Caco-2 (cell line): Measurements from ENCODE around the gene PTPRB. TPM values are rescaled to one million over a fixed set of nuclear protein-coding genes. Genes with fewer than 3 reads are reported as not detected.

Experiments
- BruUV-seq: library from RNA; stranded (reverse); fragments of 400-500 nt; replicated peaks from 2 replicates; lab custom pipeline; 2021; lab: Mats Ljungman, UMichigan
- CTCF ChIA-PET: fragments of 300-600 bp; sonication (Branson Sonifier 250); formaldehyde crosslinking; loops from one replicate; lab custom pipeline; 2022; ENCODE audit warnings: antibody characterized with exemption; lab: Charles Lee
- POLR2A ChIA-PET: fragments of 300-600 bp; sonication (Branson Sonifier 250); formaldehyde crosslinking; loops from one replicate; lab custom pipeline; 2022; ENCODE audit warnings: antibody characterized with exemption; lab: Charles Lee
- DNase-seq, 2 experiments: peaks; one replicate each; pipeline versions ENCODE4 v3.0.0 to v3.0.0-alpha.2; 2020 to 2022
- H3K27me3 ChIP-seq: replicated peaks from 2 replicates; pipeline ENCODE4 v1.6.0; 2011; ENCODE audit warnings: low read length; ENCODE audit not compliant: control insufficient read depth, insufficient read depth
- H3K36me3 ChIP-seq: 2 replicates; pipeline ENCODE4 v1.5.1; 2011; ENCODE audit warnings: low read length; ENCODE audit not compliant: control insufficient read depth, insufficient read depth
- H3K4me1 ChIP-seq: fragments of 250-450 bp; sonication (Bioruptor Pico); 2 replicates; pipeline ENCODE4 v1.5.1; 2020; ENCODE audit warnings: mild to moderate bottlenecking
- H3K4me3 ChIP-seq: 2 replicates; pipeline ENCODE4 v1.5.1; 2011; ENCODE audit warnings: low read depth, mild to moderate bottlenecking, control low read depth, low read length
- H3K9me3 ChIP-seq: fragments of 250-450 bp; sonication (Bioruptor Pico); 2 replicates; pipeline ENCODE4 v1.5.1; 2020; ENCODE audit warnings: mild to moderate bottlenecking, moderate library complexity
- H3K27ac Mint-ChIP-seq: one replicate; pipeline ENCODE4 v1.8.0; 2022; ENCODE audit warnings: mixed read lengths; ENCODE audit not compliant: unreplicated experiment
- H3K27me3 Mint-ChIP-seq: one replicate; pipeline ENCODE4 v1.8.0; 2022; ENCODE audit warnings: mixed read lengths; ENCODE audit not compliant: insufficient read depth, unreplicated experiment
- H3K36me3 Mint-ChIP-seq: one replicate; pipeline ENCODE4 v1.8.0; 2022; ENCODE audit warnings: mild to moderate bottlenecking, mixed read lengths; ENCODE audit not compliant: insufficient read depth, unreplicated experiment
- H3K4me1 Mint-ChIP-seq: one replicate; pipeline ENCODE4 v1.8.0; 2022; ENCODE audit warnings: low read depth, mixed read lengths; ENCODE audit not compliant: unreplicated experiment
- H3K4me3 Mint-ChIP-seq: one replicate; pipeline ENCODE4 v1.8.0; 2022; ENCODE audit warnings: mild to moderate bottlenecking, moderate library complexity, mixed read lengths; ENCODE audit not compliant: unreplicated experiment
- H3K9me3 Mint-ChIP-seq: one replicate; pipeline ENCODE4 v1.8.0; 2022; ENCODE audit warnings: mixed read lengths; ENCODE audit not compliant: unreplicated experiment
- CTCF ChIP-seq, 2 experiments: fragments of 200-600 bp in 1 of 2; IDR thresholded peaks; 1 replicate in 1 of 2; 2 replicates in 1 of 2; pipeline versions ENCODE4 v1.5.1 to v1.8.0; 2011 to 2022; ENCODE audit warnings: antibody characterized with exemption in 1 of 2, control low read depth in 1 of 2, inconsistent platforms in 1 of 2, low read depth in 1 of 2, low read length in 1 of 2, mild to moderate bottlenecking in 1 of 2, moderate library complexity in 1 of 2; ENCODE audit not compliant: insufficient read depth in 1 of 2, severe bottlenecking in 1 of 2, unreplicated experiment in 1 of 2
- intact Hi-C: fragments of 100-400 bp; cut with micrococcal nuclease; formaldehyde crosslinking; loops from one replicate; pipeline ENCODE4 v1.10.0; 2022; ENCODE audit not compliant: unreplicated experiment
- total RNA-seq: library from RNA; stranded (reverse); gene quantifications from 2 replicates; pipeline ENCODE4 v1.2.3, GENCODE V29; 2022

The PTPRB gene
- total RNA-seq, 1 experiment from 2014 or later = 0.73 TPM

- Mint-ChIP-seq H3K4me3 (no peak overlapping the region), H3K27me3 (no peaks in the 10 kb centered on the region), H3K27ac (no peak overlapping the region), H3K4me1 (no peaks in the 10 kb centered on the region), H3K36me3 (no peaks in the 10 kb centered on the region), H3K9me3 (no peaks in the 10 kb centered on the region)
- no TSS peak for BruUV-seq
- Histone ChIP-seq H3K4me3 (no peak overlapping the region), H3K9me3 (no peaks in the 10 kb centered on the region), H3K27me3 (no peaks in the 10 kb centered on the region), H3K4me1 (peaks cover 11% of the 10 kb centered on the region; the same call in 1 of the 2 replicates), H3K36me3 (no peaks in the 10 kb centered on the region)
- ChIA-PET POLR2A (no interaction called here), CTCF (no interaction called here)
- TF ChIP-seq CTCF (IDR thresholded peaks at IDR 0.05; ENCODE audit: insufficient read depth in 1 of 2, low read depth in 1 of 2, low read length in 1 of 2, severe bottlenecking in 1 of 2, unreplicated experiment in 1 of 2) = no peak
- DNase-seq = no peak
- intact Hi-C loops = no loop called here
These were observed 6.7 kb upstream of the PTPRB start for GRCh38 chr12:70643939-70644338.

GRCh38 chr12:70641691-70642090, 4.5 kb upstream of the PTPRB start:
- Histone ChIP-seq H3K9me3 (no peaks in the 10 kb centered on the region), H3K4me3 (no peak overlapping the region), H3K36me3 (no peaks in the 10 kb centered on the region), H3K4me1 (peaks cover 11% of the 10 kb centered on the region; the same call in 1 of the 2 replicates), H3K27me3 (no peaks in the 10 kb centered on the region)
- ChIA-PET CTCF (no interaction called here), POLR2A (no interaction called here)
- Mint-ChIP-seq H3K4me1 (no peaks in the 10 kb centered on the region), H3K4me3 (no peak overlapping the region), H3K27me3 (no peaks in the 10 kb centered on the region), H3K27ac (no peak overlapping the region), H3K9me3 (no peaks in the 10 kb centered on the region), H3K36me3 (no peaks in the 10 kb centered on the region)
- TF ChIP-seq CTCF (IDR thresholded peaks at IDR 0.05; ENCODE audit: insufficient read depth in 1 of 2, low read depth in 1 of 2, low read length in 1 of 2, severe bottlenecking in 1 of 2, unreplicated experiment in 1 of 2) = no peak
- DNase-seq = no peak
- intact Hi-C loops = no loop called here
- BruUV-seq = no TSS peak

- ChIA-PET POLR2A (no interaction called here), CTCF (no interaction called here)
- Mint-ChIP-seq H3K27me3 (no peaks in the 10 kb centered on the region), H3K4me1 (no peaks in the 10 kb centered on the region), H3K4me3 (no peak overlapping the region), H3K9me3 (no peaks in the 10 kb centered on the region), H3K27ac (no peak overlapping the region), H3K36me3 (no peaks in the 10 kb centered on the region)
- Histone ChIP-seq H3K27me3 (no peaks in the 10 kb centered on the region), H3K4me3 (no peak overlapping the region), H3K36me3 (no peaks in the 10 kb centered on the region), H3K4me1 (peaks cover 5% of the 10 kb centered on the region; the same call in 1 of the 2 replicates), H3K9me3 (no peaks in the 10 kb centered on the region)
- intact Hi-C loops = no loop called here
- DNase-seq = no peak
- TF ChIP-seq CTCF (IDR thresholded peaks at IDR 0.05; ENCODE audit: insufficient read depth in 1 of 2, low read depth in 1 of 2, low read length in 1 of 2, severe bottlenecking in 1 of 2, unreplicated experiment in 1 of 2) = no peak
- BruUV-seq = no TSS peak
These were observed 3.7 kb upstream of the PTPRB start for GRCh38 chr12:70640901-70641300.
